CD14-positive monocyte (primary cell): ENCODE measurements around the gene MCFD2. TPM values are rescaled to one million over a fixed set of nuclear protein-coding genes. Genes with fewer than 3 reads are reported as not detected.

Experiments used
- DNase-seq, 3 donors: peaks; one replicate each; pipeline ENCODE4 v3.0.0-alpha.2; 2011 to 2022
- H2AFZ ChIP-seq: 2 replicates; pipeline ENCODE4 v1.6.0; 2012; ENCODE audit warnings: mild to moderate bottlenecking, low read depth, low read length, inconsistent platforms; ENCODE audit not compliant: insufficient read depth, poor library complexity, severe bottlenecking
- H3K27ac ChIP-seq, 2 donors: 1 replicate in 1 of 2; 2 replicates in 1 of 2; pipeline ENCODE4 v1.5.1; 2012 to 2013; ENCODE audit warnings: low read length in 2 of 2, control low read depth in 1 of 2, inconsistent platforms in 1 of 2, low read depth in 1 of 2, mild to moderate bottlenecking in 1 of 2
- H3K27me3 ChIP-seq, 2 donors: one replicate each; pipeline versions ENCODE4 v1.6.0 to v1.6.1; 2011 to 2013; ENCODE audit warnings: low read length in 2 of 2; ENCODE audit not compliant: control insufficient read depth in 2 of 2, insufficient read depth in 2 of 2
- H3K36me3 ChIP-seq, 2 donors: replicated peaks in 1 of 2; 1 replicate in 1 of 2; 2 replicates in 1 of 2; pipeline versions ENCODE4 v1.5.1 to v1.6.1; 2012 to 2013; ENCODE audit warnings: low read length in 2 of 2, control low read depth in 1 of 2, inconsistent platforms in 1 of 2, mild to moderate bottlenecking in 1 of 2; ENCODE audit not compliant: insufficient read depth in 2 of 2, control insufficient read depth in 1 of 2
- H3K4me1 ChIP-seq, 2 donors: 1 replicate in 1 of 2; 2 replicates in 1 of 2; pipeline versions ENCODE4 v1.5.1 to v1.6.1; 2012 to 2013; ENCODE audit warnings: low read length in 2 of 2, control low read depth in 1 of 2, inconsistent platforms in 1 of 2, mild to moderate bottlenecking in 1 of 2, moderate library complexity in 1 of 2; ENCODE audit not compliant: insufficient read depth in 2 of 2, control insufficient read depth in 1 of 2
- H3K4me2 ChIP-seq: replicated peaks from 2 replicates; pipeline ENCODE3; 2012; ENCODE audit warnings: low read length, moderate library complexity, mild to moderate bottlenecking; ENCODE audit not compliant: poor library complexity, severe bottlenecking; ENCODE audit errors: extremely low read depth
- H3K4me3 ChIP-seq, 3 experiments: fragments of 200-600 bp in 1 of 3; sonication (generic) in 1 of 3; replicated peaks in 1 of 3; 1 replicate in 2 of 3; 2 replicates in 1 of 3; pipeline ENCODE4 v1.5.1; 2011 to 2013; ENCODE audit warnings: low read length in 3 of 3, mild to moderate bottlenecking in 3 of 3, control low read depth in 2 of 3, low read depth in 2 of 3, inconsistent platforms in 1 of 3, moderate library complexity in 1 of 3
- H3K79me2 ChIP-seq: 2 replicates; pipeline ENCODE4 v1.6.0; 2012; ENCODE audit warnings: mild to moderate bottlenecking, control low read depth, inconsistent platforms, low read length, moderate library complexity; ENCODE audit not compliant: insufficient read depth
- H3K9ac ChIP-seq: 2 replicates; pipeline ENCODE4 v1.6.0; 2017; ENCODE audit warnings: low read length, mild to moderate bottlenecking; ENCODE audit not compliant: insufficient read depth, poor library complexity, severe bottlenecking
- H3K9me3 ChIP-seq, 2 donors: replicated peaks in 1 of 2; 1 replicate in 1 of 2; 2 replicates in 1 of 2; pipeline versions ENCODE4 v1.5.1 to v1.6.1; 2012 to 2013; ENCODE audit warnings: low read length in 2 of 2, control low read depth in 1 of 2; ENCODE audit not compliant: control insufficient read depth in 1 of 2, insufficient read depth in 1 of 2
- H4K20me1 ChIP-seq: 2 replicates; pipeline ENCODE4 v1.6.0; 2012; ENCODE audit warnings: mild to moderate bottlenecking, low read length, control low read depth, moderate library complexity; ENCODE audit not compliant: insufficient read depth
- H3K27ac Mint-ChIP-seq, 7 donors: one replicate each; pipeline ENCODE4 v1.8.0; 2020; ENCODE audit warnings: mild to moderate bottlenecking in 7 of 7, mixed read lengths in 7 of 7, moderate library complexity in 6 of 7, inconsistent platforms in 2 of 7
- H3K27me3 Mint-ChIP-seq, 3 donors: one replicate each; pipeline ENCODE4 v1.8.0; 2021 to 2022; ENCODE audit warnings: low read depth in 3 of 3, mild to moderate bottlenecking in 3 of 3, mixed read lengths in 3 of 3, moderate library complexity in 3 of 3, inconsistent platforms in 1 of 3
- H3K36me3 Mint-ChIP-seq, 2 donors: one replicate each; pipeline ENCODE4 v1.8.0; 2020; ENCODE audit warnings: mixed read lengths in 2 of 2, inconsistent platforms in 1 of 2, mild to moderate bottlenecking in 1 of 2
- H3K4me1 Mint-ChIP-seq: one replicate; pipeline ENCODE4 v1.8.0; 2020; ENCODE audit warnings: mild to moderate bottlenecking, mixed read lengths
- H3K4me3 Mint-ChIP-seq, 2 donors: one replicate each; pipeline ENCODE4 v1.8.0; 2020; ENCODE audit warnings: mild to moderate bottlenecking in 2 of 2, mixed read lengths in 2 of 2, moderate library complexity in 1 of 2
- H3K9me3 Mint-ChIP-seq, 7 donors: one replicate each; pipeline ENCODE4 v1.8.0; 2020 to 2022; ENCODE audit warnings: mixed read lengths in 7 of 7, mild to moderate bottlenecking in 6 of 7, moderate library complexity in 6 of 7, inconsistent platforms in 2 of 7
- WGBS: methylation state at CpG from one replicate; pipeline ENCODE4 v1.1.5; 2013; ENCODE audit warnings: missing lambda C conversion rate; ENCODE audit not compliant: insufficient coverage; 5-methylcytosine and 5-hydroxymethylcytosine counted together
- intact Hi-C, 2 donors: fragments of 100-400 bp; cut with micrococcal nuclease; formaldehyde crosslinking; loops; one replicate each; pipeline versions ENCODE4 v1.15.0 to v1.15.1; 2023
- polyA minus RNA-seq: library from RNA; depleted of rRNA, polyadenylated mRNA; stranded (reverse); fragments of >200 nt; gene quantifications from 2 replicates; pipeline ENCODE4 v1.2.3, GENCODE V29; 2012
- polyA plus RNA-seq, 3 donors: library from polyadenylated mRNA; depleted of rRNA in 1 of 3; unstranded in 2 of 3; stranded (reverse) in 1 of 3; fragments of 300-500 nt in 2 of 3; fragments of >200 nt in 1 of 3; fragmentation: Illumina TruSeq in 2 of 3; gene quantifications; 1 replicate in 2 of 3; 2 replicates in 1 of 3; pipeline ENCODE4 v1.2.3, GENCODE V29; 2012 to 2021
- total RNA-seq, 12 experiments: library from RNA in 1 of 12; stranded (reverse) in 1 of 12; fragments of 120-200 nt in 1 of 12; gene quantifications; one replicate each; pipeline ENCODE4 v1.2.4 and lab custom pipeline; 2013 to 2026; ENCODE audit warnings: mixed read lengths in 6 of 12, inconsistent platforms in 1 of 12
- TF ChIP-seq, protein P1 (sequence below): fragments of 200-600 bp; IDR thresholded peaks from one replicate; pipeline ENCODE4 v1.8.0; 2022; ENCODE audit warnings: antibody characterized with exemption, mild to moderate bottlenecking

The MCFD2 gene
- total RNA-seq (2013), result 33.8 TPM
- 10 to 100 TPM; 23.8 to 38.5 (median 33.6) TPM for polyA plus RNA-seq
- 19.7 and 22.7 TPM in 2 replicates for polyA minus RNA-seq
- total RNA-seq (lab: John Stamatoyannopoulos, UW), result 50.2 to 293 (median 121) reads per million in 11 experiments

DNA sequence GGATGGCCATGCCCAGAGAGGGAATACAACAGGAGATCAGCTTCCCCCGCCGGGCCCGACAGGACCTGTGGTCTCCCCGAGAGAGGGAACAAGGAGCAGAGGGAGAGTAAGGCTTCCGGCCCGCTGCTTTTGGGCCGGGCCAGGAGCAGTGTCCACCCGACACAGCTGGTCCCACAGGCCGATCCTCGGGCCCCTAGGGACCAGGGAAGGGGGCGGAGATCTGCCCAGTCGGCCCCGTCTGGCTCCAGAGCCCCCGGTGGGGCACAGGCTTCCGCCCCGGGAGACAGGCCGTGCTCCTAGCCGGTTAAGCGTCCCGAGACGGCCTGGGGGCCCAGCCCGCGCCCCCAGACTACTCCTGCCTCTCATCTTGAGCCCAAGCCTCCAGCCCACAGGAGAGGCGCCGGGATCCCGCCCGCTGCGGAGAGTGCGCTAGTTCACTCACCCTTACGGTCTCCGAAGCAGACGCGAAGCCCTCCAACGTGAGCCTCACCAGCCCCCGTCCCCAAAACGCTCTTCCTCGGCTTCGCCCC lies at the start of gene MCFD2:
Gene MCFD2, minus strand, starts transcription at position 526 of the 530 bp plus-strand sequence. CDS start 6,635 bp downstream, outside the sequence.
- Histone ChIP-seq H3K9ac (peak within 1 kb of the TSS; percentile 88), H4K20me1 (peaks cover 20% of the 10 kb centered on the region), H3K4me3 (peak within 1 kb of the TSS; percentile 80 to 97 (median 91)), H2AFZ (peak within 1 kb of the TSS; percentile 85), H3K27me3 (no peaks in the 10 kb centered on the region), H3K9me3 (no peaks in the 10 kb centered on the region), H3K27ac (peak within 1 kb of the TSS; percentile 64 to 77), H3K79me2 (peaks cover 47% of the 10 kb centered on the region), H3K36me3 (peaks cover 0 to 9% of the 10 kb centered on the region in 2 donors), H3K4me1 (peaks cover 25 to 28% of the 10 kb centered on the region in 2 donors), H3K4me2 (peak within 1 kb of the TSS; percentile 96)
- intact Hi-C loops, result loop anchor here in 1 of 2 donors (5.0 kb wide), 1 partner anchor 407 kb away; no protein-coding TSS in a partner anchor
- under 1% methylated on average over 30 of the region's 38 CpGs for WGBS
- Mint-ChIP-seq H3K4me3 (peak within 1 kb of the TSS; percentile 91 to 99), H3K9me3 (no peaks in the 10 kb centered on the region), H3K27me3 (peaks cover 0 to 2% (median 1%) of the 10 kb centered on the region in 3 donors), H3K36me3 (peaks cover 0 to 18% of the 10 kb centered on the region in 2 donors), H3K27ac (peak within 1 kb of the TSS; percentile 83 to 93 (median 88)), H3K4me1 (peaks cover 36% of the 10 kb centered on the region)
- DNase-seq, result peak; percentile 15 to 24 (median 20)
- TF ChIP-seq, protein P1, sequence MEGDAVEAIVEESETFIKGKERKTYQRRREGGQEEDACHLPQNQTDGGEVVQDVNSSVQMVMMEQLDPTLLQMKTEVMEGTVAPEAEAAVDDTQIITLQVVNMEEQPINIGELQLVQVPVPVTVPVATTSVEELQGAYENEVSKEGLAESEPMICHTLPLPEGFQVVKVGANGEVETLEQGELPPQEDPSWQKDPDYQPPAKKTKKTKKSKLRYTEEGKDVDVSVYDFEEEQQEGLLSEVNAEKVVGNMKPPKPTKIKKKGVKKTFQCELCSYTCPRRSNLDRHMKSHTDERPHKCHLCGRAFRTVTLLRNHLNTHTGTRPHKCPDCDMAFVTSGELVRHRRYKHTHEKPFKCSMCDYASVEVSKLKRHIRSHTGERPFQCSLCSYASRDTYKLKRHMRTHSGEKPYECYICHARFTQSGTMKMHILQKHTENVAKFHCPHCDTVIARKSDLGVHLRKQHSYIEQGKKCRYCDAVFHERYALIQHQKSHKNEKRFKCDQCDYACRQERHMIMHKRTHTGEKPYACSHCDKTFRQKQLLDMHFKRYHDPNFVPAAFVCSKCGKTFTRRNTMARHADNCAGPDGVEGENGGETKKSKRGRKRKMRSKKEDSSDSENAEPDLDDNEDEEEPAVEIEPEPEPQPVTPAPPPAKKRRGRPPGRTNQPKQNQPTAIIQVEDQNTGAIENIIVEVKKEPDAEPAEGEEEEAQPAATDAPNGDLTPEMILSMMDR, result no peak

DNA sequence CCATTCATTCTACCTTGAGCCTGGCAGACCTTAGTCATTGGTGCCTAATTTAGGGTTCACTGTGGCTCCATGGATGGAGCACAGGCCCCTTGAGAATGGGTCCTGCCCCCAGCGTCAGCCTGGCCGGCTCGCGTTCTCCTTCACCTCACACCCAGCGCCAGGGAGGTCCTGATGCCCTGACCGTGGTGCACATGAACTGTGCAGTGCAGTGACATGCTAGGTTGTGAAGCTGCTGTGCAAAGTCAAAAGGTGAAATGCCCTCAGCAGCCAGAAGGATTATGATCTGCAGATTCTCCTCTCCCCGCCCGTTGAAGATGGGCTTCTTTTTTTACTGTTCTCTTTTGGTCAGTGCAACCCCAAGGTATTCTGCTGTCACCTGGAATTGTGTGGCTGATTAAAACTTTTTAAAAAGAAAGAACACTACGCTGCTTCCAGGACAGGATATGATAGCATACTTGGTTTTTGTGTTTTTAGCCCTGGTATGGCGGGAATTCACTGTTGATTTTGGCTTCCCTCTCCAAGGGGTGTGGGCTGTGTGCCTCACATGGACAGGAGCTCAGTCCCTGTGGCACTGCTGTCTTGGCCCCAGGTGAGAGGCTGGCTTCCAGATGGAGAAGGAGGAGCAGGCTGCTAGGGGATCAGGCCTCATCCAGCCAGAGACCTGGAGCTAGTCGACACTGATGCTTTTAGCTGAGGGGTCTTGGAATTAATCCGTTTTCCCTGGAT lies 49.4 kb upstream of the MCFD2 start:
- Mint-ChIP-seq H3K27me3 (peaks cover 0 to 1% (median 0%) of the 10 kb centered on the region in 3 donors), H3K9me3 (no peaks in the 10 kb centered on the region), H3K27ac (peak overlapping the region; percentile 96 to 100 (median 99)), H3K36me3 (peaks cover 44 to 63% of the 10 kb centered on the region in 2 donors), H3K4me3 (no peak overlapping the region), H3K4me1 (peaks cover 80% of the 10 kb centered on the region)
- WGBS, result 50% methylated on average over 4 of the region's 12 CpGs
- peak overlapping the region in 1 of 3 experiments; percentile 8 for H3K4me3 ChIP-seq
- intact Hi-C loops, result no loop called here
- TF ChIP-seq, protein P1, result no peak
- no peak for DNase-seq
- H4K20me1 ChIP-seq, result peaks cover 36% of the 10 kb centered on the region
- H2AFZ ChIP-seq, result no peak overlapping the region
- H3K79me2 ChIP-seq, result peaks cover 86% of the 10 kb centered on the region
- peaks cover 21 to 50% of the 10 kb centered on the region in 2 donors for H3K36me3 ChIP-seq
- H3K27me3 ChIP-seq, result no peaks in the 10 kb centered on the region
- peaks cover 74 to 78% of the 10 kb centered on the region in 2 donors for H3K4me1 ChIP-seq
- H3K27ac ChIP-seq, result peak overlapping the region; percentile 47 to 97
- no peaks in the 10 kb centered on the region for H3K9me3 ChIP-seq
- H3K9ac ChIP-seq, result no peak overlapping the region
- H3K4me2 ChIP-seq, result peak overlapping the region; percentile 29
